ENCODE measurements around the gene RAB28. TPM values are rescaled to one million over a fixed set of nuclear protein-coding genes. Genes with fewer than 3 reads are reported as not detected.

Gene RAB28
- total RNA-seq, 2 donors from 2014 or later, result 10.9 to 14.5 TPM

- WGBS, 2 donors, result 1 to 4% methylated on average over 21 to 49 of the region's 49 CpGs
- Histone ChIP-seq H3K4me3 (no peak overlapping the region), H3K27ac (no peak overlapping the region), H3K9me3 (peaks cover 0 to 14% (median 0%) of the 10 kb centered on the region in 3 donors), H3K36me3 (replicated peaks in 1 of 2; ENCODE audit: insufficient read depth in 1 of 2, low read depth in 2 of 2) (no peaks in the 10 kb centered on the region), H3K4me1 (peaks cover 6% of the 10 kb centered on the region), H3K27me3 (peaks cover 0 to 40% of the 10 kb centered on the region in 2 donors)
- DNase-seq, result no peak
- TF ChIP-seq CTCF (IDR thresholded peaks at IDR 0.05) (no peak), POLR2A (IDR thresholded peaks at IDR 0.05) (no peak)
- intact Hi-C loops (cut with DNase I), result no loop called here
- no peak for ATAC-seq
These were observed 38.4 kb upstream of the RAB28 start for GRCh38 chr4:13522282-13523104.

GRCh38 chr4:13521047-13521446 lies 36.9 kb upstream of the RAB28 start:
- intact Hi-C loops (cut with DNase I), result no loop called here
- DNase-seq, result no peak
- peaks cover 0 to 14% (median 0%) of the 10 kb centered on the region in 3 donors for H3K9me3 ChIP-seq
- peaks cover 0 to 33% of the 10 kb centered on the region in 2 donors for H3K27me3 ChIP-seq
- 45 to 56% methylated on average over 2 of the region's 2 CpGs for WGBS, 2 donors
- H3K36me3 ChIP-seq (replicated peaks in 1 of 2; ENCODE audit: insufficient read depth in 1 of 2, low read depth in 2 of 2), result no peaks in the 10 kb centered on the region
- H3K27ac ChIP-seq, result no peak overlapping the region
- ATAC-seq, result no peak
- TF ChIP-seq POLR2A (IDR thresholded peaks at IDR 0.05) (no peak), CTCF (IDR thresholded peaks at IDR 0.05) (no peak)
- no peak overlapping the region for H3K4me3 ChIP-seq
- peaks cover 4% of the 10 kb centered on the region for H3K4me1 ChIP-seq

GRCh38 chr4:13516315-13516860 lies 32.2 kb upstream of the RAB28 start:
- Histone ChIP-seq H3K4me3 (no peak overlapping the region), H3K9me3 (no peaks in the 10 kb centered on the region), H3K36me3 (replicated peaks in 1 of 2; ENCODE audit: insufficient read depth in 1 of 2, low read depth in 2 of 2) (no peaks in the 10 kb centered on the region), H3K4me1 (no peaks in the 10 kb centered on the region), H3K27me3 (no peaks in the 10 kb centered on the region), H3K27ac (no peak overlapping the region)
- TF ChIP-seq CTCF (IDR thresholded peaks at IDR 0.05), result no peak
- TF ChIP-seq POLR2A (IDR thresholded peaks at IDR 0.05), result no peak
- intact Hi-C loops (cut with DNase I), result no loop called here
- WGBS, 2 donors, result 71 to 78% methylated on average over 3 of the region's 3 CpGs
- DNase-seq (no peak), ATAC-seq (no peak)

GRCh38 chr4:13515268-13515667 lies 31.1 kb upstream of the RAB28 start:
- Histone ChIP-seq H3K27me3 (no peaks in the 10 kb centered on the region), H3K4me3 (no peak overlapping the region), H3K9me3 (no peaks in the 10 kb centered on the region), H3K27ac (no peak overlapping the region), H3K36me3 (replicated peaks in 1 of 2; ENCODE audit: insufficient read depth in 1 of 2, low read depth in 2 of 2) (no peaks in the 10 kb centered on the region), H3K4me1 (no peaks in the 10 kb centered on the region)
- TF ChIP-seq CTCF (IDR thresholded peaks at IDR 0.05), result no peak
- no peak for TF ChIP-seq POLR2A (IDR thresholded peaks at IDR 0.05)
- ATAC-seq, result no peak
- no peak for DNase-seq
- intact Hi-C loops (cut with DNase I), result no loop called here
- 2 to 3% methylated on average over 5 of the region's 5 CpGs for WGBS, 2 donors
